Activated T-helper 9 cell treated with anti-CD3 and anti-CD28 coated beads, Interleukin-2, amount 50 U/mL, for 16 hours (primary cell): ENCODE results near the gene GBGT1.

ENCODE experiments used
- DNase-seq: peaks from one replicate; pipeline ENCODE4 v3.0.0-alpha.2; 2020; ENCODE audit warnings: low read depth

The GBGT1 gene

DNA sequence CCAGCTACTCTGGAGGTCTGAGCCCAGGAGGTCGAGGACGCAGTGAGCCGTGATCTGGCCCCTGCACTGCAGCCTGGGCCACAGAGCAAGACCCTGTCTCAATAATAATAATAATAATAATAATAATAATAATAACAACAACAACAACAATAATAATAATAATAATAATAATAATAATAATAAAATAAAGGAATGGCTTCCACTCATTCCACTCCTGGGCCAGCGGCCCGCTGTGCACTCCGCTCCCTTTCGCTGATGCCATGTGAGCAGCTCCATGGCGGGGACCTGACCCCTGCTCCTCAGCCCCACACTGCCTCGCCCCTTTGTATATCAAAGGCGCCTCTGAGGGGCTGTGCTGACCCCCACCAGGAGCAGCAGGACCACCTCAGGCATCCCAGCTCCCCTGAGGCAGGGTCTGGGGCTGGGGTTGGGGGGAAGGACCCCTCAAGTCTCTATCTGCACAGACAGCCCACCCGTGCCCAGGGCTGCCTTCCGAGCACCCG is 20.0 kb downstream of the GBGT1 start:
- no peak for DNase-seq

DNA sequence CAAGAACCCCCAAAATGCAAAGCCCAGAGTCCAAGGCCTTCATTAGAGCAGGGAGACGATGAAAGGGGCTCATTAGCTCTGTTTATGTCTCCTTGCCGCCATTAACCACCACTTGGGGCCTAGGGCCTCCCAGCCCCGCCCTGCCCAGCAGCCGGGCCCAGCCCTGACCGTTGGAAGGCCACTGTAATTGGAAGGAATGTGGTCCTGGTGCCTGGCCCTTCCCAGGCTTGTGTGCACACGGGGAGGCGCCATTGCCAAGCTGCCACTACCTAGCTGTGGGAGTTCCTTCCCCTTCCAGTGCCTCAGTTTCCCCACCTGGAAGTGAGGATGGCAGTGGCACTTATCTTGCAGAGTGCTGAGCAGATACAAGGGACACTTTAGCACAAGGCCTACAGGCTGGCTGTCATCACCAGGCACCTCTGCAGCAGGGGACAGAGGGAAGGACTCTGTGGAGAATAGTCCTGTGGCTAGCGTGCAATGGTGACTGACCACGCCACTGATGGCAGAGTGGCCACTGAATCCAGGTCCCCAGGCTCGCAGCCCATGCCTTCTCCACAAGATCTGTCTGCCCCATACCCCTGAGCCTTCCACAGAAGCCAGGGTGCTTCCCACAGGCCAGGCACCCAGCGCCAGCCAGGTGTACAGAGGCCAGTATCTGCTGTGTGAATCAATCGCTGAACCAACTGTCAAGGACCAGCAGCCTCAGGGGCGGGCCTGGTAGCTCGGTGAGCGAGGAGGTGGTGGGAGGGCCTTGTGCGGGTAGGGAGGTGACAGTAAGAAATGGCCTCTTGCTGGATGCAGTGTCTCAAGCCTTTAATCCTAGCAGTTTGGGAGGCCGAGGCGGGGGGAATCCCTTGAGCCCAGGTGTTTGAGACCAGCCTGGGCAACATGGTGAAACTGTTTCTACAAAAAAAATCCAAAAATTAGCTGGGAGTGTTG is 20.8 kb downstream of the GBGT1 start:
- DNase-seq = no peak

DNA sequence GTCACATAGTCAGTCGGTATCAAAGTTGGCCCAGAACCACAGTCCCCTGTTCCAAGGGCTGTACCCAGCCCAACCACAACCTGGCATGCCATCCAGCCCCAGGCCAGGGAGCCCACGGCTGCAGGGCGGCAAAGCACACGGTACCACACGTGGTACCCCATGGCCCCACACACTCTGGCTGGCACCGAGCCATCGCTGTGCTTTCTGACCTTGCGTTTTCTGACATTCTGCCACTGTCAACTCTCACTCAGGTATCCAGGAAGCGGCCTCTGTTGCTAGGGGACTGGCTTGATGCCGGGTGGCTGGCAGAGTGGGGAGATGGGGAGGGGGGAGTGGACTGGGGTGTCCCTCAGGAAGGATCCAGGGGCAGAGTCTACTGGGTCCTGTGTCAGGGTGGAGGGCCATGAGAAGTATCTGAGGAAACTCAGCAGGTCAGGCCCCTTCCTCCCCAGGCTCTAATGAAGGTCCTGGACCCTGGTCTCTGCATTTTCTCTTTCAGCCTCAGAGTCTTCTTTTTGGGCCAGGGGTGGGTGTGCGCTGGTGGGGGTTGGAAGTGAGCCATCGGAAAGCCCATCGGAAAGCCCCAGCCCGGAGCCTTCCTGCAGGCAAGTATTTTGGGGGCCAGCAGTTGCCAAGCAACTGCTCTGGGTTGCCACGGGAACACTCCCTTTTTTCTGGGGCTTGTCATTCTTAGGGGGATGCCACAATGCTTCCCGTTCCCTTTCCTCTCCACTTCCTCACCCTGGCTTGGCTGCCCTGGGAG is 21.7 kb downstream of the GBGT1 start:
- peak; percentile 61 for DNase-seq

- no peak for DNase-seq
These were observed 23.1 kb downstream of the GBGT1 start for GRCh38 chr9:133140606-133141005.

DNA sequence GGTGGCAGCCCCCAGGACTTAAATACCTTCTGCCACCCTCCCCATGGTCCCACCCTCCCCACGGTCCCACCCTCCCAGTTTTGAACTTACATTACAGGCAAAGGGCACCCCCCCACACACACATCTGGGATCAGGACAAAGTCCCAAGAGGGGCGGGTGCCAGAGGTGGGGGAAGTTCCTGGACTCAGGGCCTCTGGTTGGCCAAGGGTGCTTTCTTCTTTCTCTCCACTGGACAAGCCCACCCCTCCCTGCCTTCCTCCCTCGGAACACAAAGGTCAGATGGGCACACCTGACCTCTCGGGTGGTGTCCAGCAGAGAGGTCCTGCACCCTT is 23.6 kb downstream of the GBGT1 start:
- no peak for DNase-seq

DNA sequence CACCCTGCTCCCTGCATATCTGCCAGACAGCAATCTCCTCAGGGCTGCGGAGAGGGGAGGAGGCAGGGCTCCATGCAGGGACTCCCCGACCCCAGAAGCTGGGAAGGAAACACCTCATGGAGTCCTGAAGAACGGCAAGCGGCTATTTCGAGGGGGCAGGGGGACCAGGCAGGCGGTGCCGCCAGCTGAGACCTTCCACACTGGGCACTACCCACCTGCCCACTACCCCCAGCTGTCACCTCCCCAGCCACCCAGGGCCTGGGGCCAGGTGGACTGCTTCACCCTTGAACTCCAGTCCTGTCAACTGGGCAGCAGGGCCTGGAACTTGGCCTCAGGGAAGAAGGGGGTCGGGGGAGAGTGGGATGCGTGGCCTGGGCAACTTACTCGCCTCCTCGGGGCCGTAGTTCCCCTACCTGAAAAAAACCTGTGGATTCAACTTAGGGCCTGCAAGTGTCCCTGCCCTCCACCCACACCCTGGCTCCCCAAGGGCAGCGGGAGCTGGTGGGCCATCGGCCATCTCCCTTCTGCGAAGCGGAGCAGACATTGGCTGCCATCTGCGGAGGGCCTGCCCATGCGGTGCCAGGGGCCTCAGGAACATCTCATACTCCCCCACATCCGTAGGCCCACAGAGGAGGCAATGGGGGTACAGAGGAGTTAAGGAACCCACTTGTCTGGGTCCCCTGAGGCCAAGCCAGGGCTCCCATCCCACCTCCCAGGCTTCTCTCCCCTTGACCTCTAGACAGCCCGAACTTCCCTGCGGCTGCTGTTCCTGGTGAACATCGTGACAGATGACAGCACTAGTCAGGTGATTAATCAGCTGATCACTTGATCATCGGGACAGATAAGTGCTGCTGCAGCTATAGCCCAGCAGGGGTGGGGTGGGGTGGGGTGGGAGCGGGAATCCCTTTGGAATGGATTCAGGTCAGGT is 24.2 kb downstream of the GBGT1 start:
- no peak for DNase-seq

DNA sequence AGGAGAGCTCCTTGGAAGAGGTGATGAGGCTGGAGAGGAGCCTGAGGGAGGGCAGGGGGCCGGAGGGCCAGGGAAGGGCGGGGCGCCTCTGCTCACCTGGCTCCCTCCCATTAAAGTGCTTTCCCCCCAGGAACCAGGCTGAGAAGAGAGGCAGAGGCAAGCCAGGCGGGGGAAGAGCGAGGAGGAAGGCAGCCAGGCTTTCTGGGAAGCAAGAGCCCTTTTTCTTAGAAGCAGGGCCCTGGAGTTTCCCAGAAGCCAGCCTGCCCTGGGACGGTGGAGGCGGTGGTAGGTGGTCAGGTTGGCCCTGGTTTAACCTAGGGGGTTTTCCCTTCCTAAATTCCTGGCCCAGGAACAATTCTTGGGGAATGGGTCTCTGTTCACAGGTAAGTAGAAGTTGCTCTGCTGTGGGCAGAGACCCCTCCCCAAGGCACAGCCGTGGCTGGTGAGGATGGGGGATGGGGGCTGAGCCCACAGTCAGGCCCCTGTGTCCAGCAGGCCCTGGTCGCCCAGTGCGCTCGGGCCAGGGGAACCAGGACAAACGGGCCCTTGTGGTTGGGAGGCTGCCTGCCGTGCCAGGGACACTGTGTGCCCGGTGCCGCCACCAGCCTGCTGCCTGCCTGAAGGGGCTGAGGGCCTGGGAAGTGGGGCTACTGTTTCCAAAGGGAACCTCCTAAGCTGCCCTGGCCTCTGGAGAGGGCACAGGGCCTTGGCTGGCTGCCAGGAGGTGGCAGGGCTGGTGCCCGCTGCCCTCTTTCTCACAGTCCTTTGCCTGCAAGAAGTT is 26.1 kb downstream of the GBGT1 start:
- DNase-seq = no peak

DNA sequence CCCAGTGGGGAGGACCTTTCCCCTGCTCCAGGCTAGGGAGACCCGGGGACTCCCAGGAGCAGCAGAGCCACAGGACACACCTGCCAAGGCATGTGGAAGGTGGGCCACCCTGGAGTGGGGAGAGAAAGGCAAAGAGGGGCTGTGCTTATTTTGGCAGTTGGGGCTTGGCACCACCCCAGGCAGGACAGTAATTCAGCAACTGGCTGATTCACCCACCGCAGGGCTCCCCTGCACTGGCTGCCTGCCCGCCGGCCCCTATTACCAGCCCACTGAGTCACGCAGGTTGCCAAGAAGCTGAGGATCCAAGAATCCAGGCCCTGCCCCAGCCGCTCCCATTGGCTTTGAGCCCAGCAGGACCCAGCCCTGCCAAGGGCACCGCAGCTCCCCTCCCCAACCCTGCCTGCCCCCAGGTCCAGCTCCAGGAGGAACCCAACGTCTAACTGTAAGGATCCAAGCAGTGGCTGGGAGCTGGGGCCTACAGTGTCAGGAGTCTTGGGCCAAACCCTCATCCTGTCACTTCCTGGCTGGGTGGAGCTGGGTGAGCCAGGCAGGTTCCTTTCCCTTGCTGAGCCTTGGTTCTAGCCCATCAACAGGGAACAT is 28.5 kb downstream of the GBGT1 start:
- peak; percentile 73 for DNase-seq

GRCh38 chr9:133134388-133135145 is 29.1 kb downstream of the GBGT1 start:
- no peak for DNase-seq

DNA sequence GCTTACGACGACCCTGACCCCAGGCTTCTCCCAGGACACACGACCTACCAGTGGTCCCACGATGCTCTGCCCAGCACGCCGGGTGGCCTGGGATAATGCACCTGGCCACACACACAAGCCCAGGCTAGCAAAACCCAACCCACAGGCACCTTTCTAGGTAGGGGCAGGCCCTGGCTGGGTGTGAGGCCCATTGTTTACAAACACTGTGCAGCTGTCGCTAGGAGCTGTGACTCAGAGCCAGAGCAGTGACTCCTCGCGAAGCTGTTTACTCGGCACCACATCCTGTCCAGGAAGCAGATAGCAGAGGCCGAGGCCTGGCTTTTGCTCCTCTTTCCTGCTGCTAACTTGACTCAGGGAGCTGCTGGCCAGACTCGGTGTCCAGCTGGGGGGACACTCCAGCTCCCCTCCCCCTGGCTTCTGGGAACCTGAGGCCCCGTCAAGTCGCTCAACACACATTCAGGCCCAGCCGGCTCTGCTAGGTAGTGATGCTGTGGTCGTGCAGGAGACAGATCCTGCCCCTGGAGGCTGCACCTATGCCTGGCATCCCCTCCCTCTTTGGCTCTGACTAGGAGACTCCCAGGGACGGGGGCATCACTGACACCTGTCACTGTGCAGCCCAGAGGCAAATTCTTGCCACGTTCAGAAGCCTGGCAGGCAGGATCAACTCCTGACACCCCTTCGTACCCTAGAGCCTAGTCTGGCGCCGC is 29.9 kb downstream of the GBGT1 start:
- DNase-seq = peak; percentile 80

- no peak for DNase-seq
These were observed 31.5 kb downstream of the GBGT1 start for GRCh38 chr9:133132174-133132573.

DNA sequence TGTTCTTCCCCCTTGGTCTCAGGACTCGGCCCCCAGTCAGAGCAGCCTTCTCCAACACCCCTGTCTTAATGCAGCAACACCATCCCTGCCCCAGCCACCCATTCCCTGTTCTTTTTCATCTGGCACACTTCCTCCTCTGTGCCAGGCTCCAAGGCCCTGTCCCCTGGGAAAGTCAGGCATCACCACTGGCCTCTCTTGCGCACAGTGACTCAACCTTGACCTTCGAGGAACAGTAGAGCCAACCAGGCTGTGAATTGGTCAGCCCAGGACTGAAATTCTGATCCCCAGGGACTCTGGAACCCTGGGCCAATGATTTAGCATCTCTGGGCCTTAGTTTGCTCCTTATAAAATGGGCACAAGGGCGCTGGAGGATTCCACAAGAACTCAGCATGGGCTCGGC is 32.2 kb downstream of the GBGT1 start:
- no peak for DNase-seq

DNA sequence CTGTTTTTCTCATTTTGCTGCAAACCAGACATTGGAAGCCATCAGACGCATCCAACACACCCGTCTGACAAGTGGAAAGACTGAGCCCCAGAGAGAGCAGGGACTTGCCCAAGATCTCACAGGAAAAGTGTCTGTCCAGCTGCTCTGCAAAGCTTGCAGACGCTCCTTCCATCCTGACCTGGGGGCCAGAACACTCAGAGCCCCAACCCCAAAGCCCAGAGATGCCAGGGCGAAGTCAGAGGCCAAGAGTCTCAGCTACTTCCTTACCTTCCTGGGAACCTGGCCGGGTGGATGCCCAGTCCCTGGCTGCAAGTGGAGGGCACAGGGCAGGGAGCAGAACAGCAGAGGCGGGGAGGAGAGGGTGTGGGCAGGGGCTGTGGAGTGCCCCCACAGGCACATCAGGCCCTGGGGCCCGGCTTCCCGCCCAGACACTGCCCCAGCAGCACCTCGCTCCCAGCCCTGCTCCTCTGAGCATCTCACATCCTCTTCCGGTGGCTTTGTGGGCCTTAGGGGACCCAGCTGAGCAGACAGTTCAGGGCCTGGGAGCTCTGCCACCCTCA is 32.9 kb downstream of the GBGT1 start:
- DNase-seq = no peak

GRCh38 chr9:133129001-133129795 is 34.5 kb downstream of the GBGT1 start:
- DNase-seq = no peak

DNA sequence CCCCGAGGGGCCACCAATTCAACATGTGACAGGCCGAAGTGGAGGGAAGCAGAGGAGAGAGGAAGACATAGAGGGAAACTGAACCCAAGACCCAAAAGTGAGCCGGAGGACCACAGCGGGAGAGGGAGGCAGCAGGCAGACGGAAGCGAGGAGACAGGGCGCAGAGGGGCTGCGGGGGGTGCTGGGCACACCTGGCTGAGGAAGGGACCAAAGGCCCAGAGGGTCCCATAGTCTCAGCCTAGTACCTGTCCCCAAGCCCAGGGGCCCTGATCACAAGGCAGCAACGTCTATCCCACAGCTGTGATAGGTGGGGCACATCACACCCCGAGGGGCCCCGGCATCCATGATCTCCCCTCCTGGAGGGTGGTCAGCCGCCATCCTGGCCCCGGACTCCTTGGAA is 35.6 kb downstream of the GBGT1 start:
- DNase-seq = no peak

- peak; percentile 52 for DNase-seq
These were observed 36.3 kb downstream of the GBGT1 start for GRCh38 chr9:133127340-133127981.

GRCh38 chr9:133126697-133127339 is 36.9 kb downstream of the GBGT1 start:
- no peak for DNase-seq
